Activated naive CD4-positive, alpha-beta T cell (primary cell): ENCODE data around the gene ODAPH.
"Not testable (repeated sequence)": the region's sequence is repeated elsewhere in the genome, so short reads cannot be mapped to it uniquely, and the experiment has no call there.

Experiments
- DNase-seq, 4 experiments: peaks; one replicate each; lab custom pipeline; 2025; lab: John Stamatoyannopoulos, UW

Gene ODAPH, protein sequence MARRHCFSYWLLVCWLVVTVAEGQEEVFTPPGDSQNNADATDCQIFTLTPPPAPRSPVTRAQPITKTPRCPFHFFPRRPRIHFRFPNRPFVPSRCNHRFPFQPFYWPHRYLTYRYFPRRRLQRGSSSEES

DNA sequence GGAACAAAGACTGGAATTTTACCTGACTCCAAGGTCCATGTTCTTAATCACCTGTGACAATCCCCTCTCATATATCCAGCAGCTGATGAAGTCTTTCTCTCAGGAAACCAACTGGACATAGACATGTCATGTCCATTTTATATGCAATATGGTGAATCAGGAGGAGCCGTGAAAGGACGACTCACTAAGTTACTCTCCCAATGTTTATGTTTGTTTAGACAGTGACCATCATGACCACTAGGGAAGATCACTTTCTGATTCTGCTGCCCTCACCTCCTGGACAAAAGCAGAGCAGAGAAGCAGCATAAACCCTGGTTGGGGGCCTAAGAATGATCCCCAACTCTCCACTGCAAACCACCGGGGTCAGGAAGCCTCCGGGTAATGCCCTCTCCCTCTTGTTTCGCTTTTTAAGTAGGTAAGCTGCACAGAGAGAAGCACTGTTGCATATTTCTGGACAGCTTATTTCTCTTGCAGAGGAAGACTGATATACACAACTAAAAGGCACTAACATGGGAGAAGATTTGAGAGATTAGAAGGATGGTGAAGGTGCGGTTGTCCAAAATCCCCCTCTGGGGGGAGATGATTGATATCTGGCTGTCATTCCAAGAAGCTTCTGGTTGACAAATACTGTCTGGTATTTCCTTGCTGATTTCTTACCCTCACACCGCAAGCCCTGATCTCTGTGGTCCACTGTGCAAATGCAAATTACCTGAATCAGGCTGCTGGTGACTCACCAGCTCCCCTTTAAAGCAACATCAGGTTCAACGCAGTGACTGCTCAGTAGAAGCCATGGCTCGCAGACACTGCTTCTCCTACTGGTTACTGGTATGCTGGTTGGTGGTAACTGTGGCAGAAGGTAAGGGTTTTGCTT, at the start of gene ODAPH:
Gene ODAPH (plus strand): TSS at position 773 of the 871 bp plus-strand sequence. CDS start 17 bp downstream, at position 790.
- no peak for DNase-seq

DNA sequence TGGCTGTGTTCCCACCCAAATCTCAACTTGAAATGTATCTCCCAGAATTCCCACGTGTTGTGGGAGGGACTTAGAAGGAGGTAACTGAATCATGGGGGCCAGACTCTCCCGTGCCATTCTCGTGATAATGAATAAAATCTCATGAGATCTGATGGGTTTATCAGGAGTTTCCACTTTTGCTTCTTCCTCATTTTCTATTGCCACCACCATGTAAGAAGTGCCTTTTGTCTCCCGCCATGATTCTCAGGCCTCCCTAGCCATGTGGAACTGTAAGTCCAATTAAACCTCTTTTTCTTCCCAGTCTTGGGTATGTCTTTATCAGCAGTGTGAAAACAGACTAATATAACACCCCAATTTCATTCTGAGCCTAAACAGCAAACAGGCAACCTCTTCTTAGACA, 46.3 kb upstream of the ODAPH start:
- not testable (repeated sequence) for DNase-seq

DNA sequence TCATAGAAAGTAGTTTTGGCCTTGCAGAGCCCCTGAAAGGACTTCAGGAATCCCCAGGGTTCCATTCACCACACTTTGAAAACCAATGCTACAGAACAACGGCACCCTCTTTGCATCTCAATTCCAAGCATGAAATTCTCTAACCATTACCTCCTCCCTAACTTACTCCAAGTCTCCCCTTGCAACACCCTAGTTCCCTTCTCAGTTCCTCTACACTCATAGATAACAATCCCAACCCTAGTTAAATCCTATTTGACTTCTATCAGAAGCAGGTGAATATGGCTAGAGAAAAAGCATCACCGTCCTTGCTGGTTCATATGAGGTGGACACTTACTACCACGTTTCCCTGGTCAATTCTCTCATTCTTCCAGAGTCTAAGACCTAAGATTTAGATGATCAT, 44.0 kb upstream of the ODAPH start:
- DNase-seq = no peak

DNA sequence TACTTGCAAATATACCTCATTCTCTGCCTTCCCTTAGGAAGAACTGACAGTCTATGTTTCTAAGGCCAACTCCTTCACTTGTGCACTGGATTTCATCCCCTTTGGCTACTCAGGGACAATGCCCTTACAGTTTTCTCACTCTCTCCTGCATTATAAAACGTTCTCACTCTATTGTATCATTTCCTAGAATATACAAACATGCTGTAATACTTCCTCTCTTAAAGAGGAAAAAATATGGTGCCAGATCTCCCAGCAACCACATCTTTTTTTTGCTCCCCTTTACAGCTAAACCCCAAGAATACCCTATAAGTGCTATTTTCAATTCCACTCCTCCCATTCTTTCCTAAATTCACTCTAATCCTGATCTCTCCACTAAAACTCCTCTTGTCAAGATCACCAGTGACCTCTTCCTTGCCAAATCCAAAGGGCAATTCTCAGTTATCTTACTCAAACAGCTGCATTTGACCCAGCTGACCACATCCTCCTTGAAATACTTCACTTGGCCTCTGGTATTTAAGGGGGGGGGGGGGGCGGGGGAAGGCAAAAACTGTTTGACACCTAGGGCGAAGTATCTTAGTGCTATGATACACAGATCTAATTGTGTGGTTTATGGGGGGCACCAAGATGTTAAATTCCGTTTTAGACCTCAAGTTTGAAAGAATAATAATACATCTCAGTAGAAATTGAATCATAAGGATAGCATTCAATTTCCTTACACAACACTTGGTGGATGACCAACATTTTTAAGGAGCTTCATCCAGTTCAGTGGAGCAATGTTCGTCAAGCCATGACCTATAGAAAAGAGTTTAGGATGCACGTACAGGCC, 43.3 kb upstream of the ODAPH start:
- DNase-seq = no peak

DNA sequence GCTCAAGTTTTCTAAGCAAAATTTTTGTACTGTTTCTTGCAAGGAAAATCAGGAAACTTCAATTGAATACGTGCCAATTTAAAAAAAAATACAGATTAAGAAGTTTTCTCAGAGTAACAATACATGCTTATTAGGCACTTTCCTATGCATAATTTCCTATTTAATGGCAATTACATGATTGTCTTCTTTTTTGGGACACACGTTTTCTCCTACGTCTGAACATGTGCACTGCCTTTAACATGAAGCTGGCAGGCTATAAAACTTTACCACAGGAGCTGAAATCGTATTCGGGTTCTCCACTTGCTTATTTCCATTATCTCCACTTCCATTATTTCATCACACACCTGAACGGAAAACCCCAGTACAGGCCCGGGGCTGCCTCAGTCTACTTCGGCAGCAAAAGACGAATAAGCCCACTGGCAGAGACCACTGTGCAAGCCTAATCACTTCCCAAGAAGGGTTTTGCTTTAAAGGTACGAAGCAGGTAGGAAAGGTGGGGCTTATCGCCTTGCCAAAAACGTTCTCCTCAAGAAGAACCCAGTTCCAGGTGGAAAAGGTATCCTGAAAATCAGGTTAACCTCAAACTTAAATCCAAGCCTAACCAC, 42.2 kb upstream of the ODAPH start:
- no peak for DNase-seq

DNA sequence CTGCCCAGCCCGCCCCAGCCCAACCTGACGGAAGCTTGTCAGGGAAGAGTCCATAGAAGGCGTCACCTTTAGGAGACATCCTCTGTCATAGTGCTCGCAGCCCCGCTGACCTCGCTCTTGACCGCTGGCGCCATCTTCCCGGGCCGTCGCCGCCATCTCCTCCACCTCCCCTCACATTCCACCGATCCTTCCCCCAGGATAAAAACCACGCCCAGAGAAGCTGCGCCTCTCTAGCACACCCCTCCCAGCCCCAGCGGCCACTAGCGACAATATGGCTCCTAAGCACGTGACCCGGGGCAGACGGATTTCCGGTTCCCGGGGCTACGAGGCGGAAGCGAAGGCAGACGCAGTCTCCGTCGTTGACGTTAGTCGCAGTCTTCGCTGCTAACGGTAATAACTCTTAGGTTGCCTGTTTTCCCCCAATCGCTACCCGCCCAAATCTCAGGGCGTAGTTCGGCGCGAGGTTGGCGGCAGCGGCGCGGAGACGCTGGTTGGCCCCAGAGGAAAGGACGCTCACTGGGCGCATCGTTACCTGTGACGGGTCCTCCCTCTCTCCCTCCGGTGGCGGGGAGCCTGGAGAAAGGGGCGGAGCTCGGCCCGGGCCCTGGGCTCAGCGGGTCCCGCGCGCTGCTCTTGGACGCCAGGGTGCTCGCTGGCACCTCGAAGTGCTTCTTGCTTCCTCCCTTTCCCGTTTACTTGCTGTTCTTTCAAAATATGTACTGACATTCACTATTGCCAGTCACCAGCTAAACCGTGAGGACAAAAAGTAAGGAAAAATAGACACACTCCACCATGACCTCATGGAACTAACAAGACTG, 41.5 kb upstream of the ODAPH start, which contains the start of the genes RCHY1 and THAP6:
Gene RCHY1 (minus strand): TSS at position 273 of the 818 bp plus-strand sequence. CDS start 117 bp downstream, at position 156.
Gene THAP6 (plus strand): TSS at position 343 of the 818 bp plus-strand sequence. CDS start 980 bp downstream, outside the sequence.
- peak; percentile 77 to 91 (median 84) for DNase-seq

DNA sequence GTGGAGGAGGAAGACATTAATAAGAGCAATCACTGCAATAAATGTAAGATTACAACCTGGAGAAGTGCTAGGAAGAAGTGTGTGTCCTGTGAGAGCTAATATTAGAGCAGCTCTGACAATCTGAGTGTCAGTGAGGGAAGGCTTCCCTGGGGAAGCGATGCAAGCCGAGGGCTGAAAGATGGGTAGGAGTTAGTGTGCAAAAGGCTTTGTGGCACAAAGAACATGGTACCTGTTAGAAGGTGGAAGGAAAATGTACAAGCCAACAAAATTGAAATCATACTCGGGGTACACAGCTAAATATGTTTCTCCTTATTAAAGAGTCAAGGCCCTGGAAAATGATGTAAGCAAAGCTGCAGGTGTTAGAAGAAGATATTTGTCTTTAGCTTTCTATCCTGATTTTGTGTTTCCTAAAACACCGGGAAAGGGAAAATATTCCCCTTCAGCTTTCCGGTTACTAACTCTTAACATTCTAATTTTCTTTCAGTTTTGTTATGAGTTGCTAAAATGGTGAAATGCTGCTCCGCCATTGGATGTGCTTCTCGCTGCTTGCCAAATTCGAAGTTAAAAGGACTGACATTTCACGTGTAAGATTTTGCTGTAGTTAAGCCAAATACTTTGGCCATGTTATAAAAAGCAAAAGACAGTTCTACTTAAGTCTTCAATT, 40.8 kb upstream of the ODAPH start:
- no peak for DNase-seq

- DNase-seq = no peak
Measured at GRCh38 chr4:75516144-75516543, 39.7 kb upstream of the ODAPH start.

DNA sequence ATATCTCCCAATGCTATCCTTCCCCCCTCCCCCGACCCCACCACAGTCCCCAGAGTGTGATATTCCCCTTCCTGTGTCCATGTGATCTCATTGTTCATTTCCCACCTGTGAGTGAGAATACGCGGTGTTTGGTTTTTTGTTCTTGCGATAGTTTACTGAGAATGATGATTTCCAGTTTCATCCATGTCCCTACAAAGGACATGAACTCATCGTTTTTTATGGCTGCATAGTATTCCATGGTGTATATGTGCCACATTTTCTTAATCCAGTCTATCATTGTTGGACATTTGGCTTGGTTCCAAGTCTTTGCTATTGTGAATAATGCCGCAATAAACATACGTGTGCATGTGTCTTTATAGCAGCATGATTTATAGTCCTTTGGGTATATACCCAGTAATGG, 36.4 kb upstream of the ODAPH start:
- DNase-seq = not testable (repeated sequence)

DNA sequence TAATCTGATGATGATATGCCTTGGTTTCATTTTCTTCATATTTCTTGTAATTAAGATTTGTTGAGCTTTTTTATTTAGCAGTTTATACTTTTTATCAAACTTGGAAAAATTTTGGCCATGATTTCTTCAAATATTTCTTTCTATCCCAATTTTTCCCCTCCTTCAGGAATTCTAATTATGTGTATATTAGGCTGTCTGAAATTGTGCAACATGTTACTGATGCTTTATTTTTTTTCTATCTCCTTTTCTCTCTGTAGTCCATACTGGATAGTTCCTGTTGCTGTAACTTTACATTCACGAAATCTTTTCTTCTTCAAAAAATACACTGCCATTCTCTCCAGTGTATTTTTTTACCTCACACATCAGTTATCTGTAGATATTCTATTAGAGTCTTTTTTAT, 30.8 kb upstream of the ODAPH start:
- no peak for DNase-seq

DNA sequence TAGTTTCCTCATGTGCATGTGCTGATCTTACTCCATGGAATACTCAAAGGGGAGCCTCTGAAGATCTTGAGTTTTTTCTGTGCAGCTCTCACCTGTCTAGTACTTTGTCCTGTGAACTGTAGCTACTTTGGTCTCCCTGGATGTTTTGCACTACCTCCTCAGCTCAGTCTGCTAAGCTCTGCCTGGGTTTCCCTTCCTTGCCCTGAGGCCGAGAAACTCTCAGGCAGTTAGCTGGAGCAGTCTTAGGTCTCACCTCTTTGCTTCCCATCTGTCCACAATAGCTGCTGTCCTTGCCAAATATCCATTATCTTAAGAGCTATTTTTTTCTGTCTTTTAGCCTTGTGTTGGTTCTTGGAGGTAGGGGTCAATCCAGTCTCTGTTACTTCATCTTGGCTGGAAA, 30.0 kb upstream of the ODAPH start:
- DNase-seq = no peak

GRCh38 chr4:75527482-75527881, 28.4 kb upstream of the ODAPH start:
- no peak for DNase-seq

- no peak for DNase-seq
Measured at GRCh38 chr4:75530556-75531322, 25.1 kb upstream of the ODAPH start.

GRCh38 chr4:75531536-75532143, 24.2 kb upstream of the ODAPH start:
- DNase-seq = not testable (repeated sequence)

GRCh38 chr4:75533339-75533887, 22.5 kb upstream of the ODAPH start:
- DNase-seq = not testable (repeated sequence)

- not testable (repeated sequence) for DNase-seq
Measured at GRCh38 chr4:75533926-75534325, 21.9 kb upstream of the ODAPH start.

GRCh38 chr4:75537308-75537707, 18.6 kb upstream of the ODAPH start:
- DNase-seq = not testable (repeated sequence)

DNA sequence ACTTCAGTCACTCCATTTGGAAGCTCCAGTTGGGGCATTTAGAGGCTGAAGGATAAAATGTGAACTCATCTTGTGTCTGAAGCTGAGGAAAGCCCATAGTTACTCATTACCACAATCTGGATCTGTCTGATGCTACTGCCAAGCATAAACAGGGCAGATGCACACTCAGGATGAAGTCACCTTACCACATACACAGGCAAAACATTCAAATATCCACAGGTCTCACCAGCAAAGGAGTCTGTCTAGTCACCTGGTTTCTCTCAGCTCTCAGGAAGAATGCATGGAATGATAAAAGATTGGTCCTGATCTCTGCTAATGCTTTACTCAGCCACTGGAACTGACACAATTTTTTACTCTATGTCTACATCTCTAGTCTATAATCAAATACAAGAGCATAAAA, 13.0 kb upstream of the ODAPH start:
- no peak for DNase-seq

GRCh38 chr4:75544220-75544619, 11.6 kb upstream of the ODAPH start:
- DNase-seq = not testable (repeated sequence)
